SIG-M5 treated with dmso at 0.1 percent for 504 hours (cell line): ENCODE results near the gene FGF10.

ENCODE experiments used
- DNase-seq: peaks from one replicate; lab custom pipeline; 2025; ENCODE audit not compliant: unreplicated experiment; lab: John Stamatoyannopoulos, UW

The FGF10 gene

GRCh38 chr5:44358421-44358820 is 30.8 kb downstream of the FGF10 start:
- DNase-seq = no peak

GRCh38 chr5:44356231-44356630 is 33.0 kb downstream of the FGF10 start:
- DNase-seq = no peak

- DNase-seq = no peak
Measured at GRCh38 chr5:44345871-44346270, 43.3 kb downstream of the FGF10 start.

DNA sequence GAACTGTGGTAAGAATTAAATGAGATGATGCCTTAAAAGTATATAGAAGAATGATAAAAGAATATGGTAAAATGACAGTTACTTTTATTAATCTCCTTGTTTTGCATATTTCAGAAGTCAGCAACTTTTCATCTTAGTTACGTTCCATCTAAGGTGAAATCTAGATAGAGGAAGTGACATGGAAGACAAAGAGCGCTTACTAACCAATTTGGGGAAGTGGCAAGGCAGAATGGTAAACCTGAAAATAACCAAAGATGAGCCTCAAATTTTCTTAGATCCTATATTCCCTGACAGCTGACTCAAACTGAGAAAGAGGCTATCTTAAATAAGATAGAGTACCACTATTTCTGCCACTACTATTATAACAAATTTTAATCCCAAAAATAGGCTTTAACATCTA is 52.5 kb downstream of the FGF10 start:
- peak; percentile 18 for DNase-seq

- DNase-seq = no peak
Measured at GRCh38 chr5:44334622-44335021, 54.6 kb downstream of the FGF10 start.

DNA sequence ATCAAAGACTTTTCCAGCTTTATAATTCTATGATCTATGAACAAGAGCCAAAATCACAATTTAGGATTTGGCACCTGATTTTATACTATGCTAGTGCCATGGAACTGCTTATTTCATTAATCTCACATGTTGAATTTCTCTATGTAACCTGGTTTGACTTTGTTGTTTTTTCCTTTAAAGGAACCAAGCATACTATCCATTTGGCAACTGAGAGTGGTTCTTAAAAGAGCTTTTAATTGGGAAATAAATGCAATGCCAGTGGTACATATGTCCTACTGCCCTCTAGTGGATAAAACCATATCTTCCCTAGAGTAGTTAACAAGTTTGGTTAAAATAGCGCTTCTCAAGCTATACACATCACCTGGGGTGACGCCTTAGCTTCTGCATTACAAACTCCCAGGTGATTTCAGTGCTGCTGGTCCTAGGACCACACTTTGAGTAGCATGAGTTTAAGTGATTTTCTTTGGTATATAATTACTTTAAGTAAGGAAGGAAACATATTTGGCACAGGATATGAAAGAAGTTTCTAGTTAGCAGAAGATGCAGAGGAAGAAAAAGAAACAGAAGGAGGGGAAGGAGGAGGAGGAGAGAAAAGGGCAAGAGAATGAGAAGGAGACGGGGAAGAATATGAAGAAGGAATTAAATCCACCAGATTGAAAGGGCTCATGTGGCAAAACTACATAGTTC is 56.8 kb downstream of the FGF10 start:
- DNase-seq = peak; percentile 63

DNA sequence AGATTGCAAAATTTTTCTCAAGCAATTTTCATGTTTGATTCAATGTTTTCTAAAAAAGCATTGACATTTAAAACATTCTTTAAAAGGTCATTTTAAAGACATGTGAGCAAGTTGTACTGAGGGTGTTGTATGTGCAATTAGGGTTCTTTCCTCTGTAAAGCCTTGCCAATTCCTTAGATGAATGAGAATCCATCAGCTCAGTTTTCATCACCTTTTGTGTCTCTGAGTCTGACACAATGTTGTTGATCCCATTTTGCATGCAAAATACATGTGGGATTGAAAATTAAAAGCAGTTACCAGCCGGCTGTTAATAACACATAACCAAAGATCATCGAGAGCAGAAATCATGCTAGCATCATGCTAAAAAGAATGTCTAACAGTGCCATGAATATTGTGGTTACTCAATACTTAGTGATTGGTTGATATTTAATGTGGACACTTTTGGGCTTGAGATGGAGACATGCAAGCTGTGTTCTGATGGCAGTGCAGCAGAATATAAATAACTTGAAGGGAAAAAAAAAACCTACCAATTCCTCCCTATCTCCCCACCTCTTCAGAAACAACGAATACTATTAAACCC is 57.7 kb downstream of the FGF10 start:
- DNase-seq = no peak

DNA sequence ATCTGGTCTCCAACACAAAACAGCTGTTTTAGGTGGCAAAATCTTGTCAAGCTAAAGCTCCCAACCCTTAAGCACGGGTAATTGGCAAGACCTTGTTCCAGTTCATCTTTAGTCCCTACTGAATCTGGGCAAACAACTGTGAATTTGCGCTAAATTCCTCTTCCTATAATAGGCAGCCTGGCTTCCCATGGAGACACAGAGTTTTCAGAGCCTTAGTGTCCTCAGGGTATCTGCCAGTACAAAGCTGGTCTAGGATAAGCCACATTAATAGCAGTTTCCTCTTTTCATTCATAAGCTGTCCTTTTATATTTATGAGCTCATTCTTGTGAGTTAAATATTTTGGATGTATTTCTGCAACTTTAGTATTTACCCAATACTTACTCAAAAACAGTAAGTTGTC is 59.5 kb downstream of the FGF10 start:
- DNase-seq = no peak

GRCh38 chr5:44321144-44321725 is 68.0 kb downstream of the FGF10 start:
- no peak for DNase-seq

DNA sequence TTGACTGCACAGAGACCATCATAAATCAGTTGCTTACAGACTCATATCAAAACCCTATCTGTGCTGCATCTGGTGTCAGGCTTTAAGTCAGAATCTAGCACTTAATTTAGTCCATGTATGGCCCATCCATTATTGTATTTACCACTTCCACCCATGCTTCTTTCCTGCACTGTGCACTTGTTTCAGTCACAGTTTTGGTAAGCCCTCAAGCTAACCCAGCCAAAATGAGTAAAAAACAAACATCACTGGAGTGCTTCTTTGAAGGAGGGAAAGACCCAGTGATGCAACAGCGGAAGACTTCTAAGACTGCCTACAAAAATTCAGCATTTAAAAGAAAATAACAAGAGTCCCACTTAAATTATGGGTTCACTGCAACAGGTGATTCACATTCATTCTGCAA is 69.0 kb downstream of the FGF10 start:
- no peak for DNase-seq

DNA sequence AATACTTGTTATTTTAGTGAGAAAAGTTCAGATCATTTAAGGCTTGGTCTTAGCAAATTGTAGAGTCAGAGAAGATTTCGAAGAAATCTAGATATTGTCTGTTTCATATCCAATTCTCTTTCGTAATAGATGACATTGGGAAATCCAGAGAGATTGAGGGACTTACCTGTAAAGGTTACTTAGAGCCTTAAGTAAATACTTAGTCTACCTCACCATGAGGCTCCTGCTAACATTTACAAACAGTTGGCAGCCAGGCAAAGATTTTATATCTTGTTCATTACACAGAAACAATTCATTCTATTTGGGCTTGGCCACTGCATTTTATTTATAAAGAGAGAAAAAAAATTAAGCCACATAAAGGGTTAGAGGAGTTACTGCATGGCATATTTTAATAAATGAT is 70.3 kb downstream of the FGF10 start:
- no peak for DNase-seq

GRCh38 chr5:44312374-44312773 is 76.8 kb downstream of the FGF10 start:
- DNase-seq = no peak

DNA sequence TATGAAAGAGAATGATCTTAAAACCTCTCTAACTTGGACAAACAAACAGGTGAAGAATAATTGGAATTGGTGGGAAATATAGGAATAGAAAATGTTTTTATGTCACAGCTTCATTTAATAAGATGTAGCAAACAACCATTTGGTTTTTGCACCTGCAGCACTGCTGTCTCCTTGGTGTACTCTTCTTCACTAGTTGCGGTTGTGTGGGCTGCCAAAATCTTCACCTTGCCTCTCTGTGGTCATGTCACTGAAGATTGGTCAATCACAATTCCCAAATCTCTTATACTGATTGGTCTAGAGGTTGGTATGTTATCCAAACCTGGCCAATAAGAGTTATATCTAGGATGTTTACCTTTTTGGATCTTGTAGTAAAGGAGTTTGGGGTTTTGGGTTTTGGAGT is 88.7 kb downstream of the FGF10 start:
- DNase-seq = no peak

GRCh38 chr5:44299394-44299793 is 89.8 kb downstream of the FGF10 start:
- no peak for DNase-seq

- no peak for DNase-seq
Measured at GRCh38 chr5:44294516-44294915, 94.7 kb downstream of the FGF10 start.

DNA sequence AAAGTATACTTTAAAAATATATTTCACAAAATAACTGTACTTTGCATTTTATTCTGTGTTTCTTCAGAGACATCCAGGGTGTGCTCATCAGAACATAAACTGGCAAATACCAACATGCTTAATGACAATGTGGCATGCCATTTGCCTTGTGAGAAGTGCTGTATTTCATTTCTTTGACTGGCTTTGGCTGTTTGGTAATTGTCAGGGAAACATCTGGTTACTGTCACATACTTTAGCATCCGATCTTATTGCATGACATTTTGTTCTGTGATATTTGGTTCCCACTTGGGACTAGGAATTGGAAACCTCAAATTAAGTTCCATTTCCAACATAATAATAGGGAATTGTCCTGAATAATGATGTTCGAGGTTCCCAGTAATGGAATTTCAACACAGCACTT is 96.5 kb downstream of the FGF10 start:
- DNase-seq = no peak

GRCh38 chr5:44278469-44278868 is 110.8 kb downstream of the FGF10 start:
- DNase-seq = no peak

GRCh38 chr5:44275908-44276307 is 113.3 kb downstream of the FGF10 start:
- no peak for DNase-seq

GRCh38 chr5:44275329-44275728 is 113.9 kb downstream of the FGF10 start:
- DNase-seq = no peak

GRCh38 chr5:44267909-44268308 is 121.3 kb downstream of the FGF10 start:
- DNase-seq = no peak

GRCh38 chr5:44266882-44267576 is 122.2 kb downstream of the FGF10 start:
- no peak for DNase-seq

- DNase-seq = no peak
Measured at GRCh38 chr5:44265713-44266112, 123.5 kb downstream of the FGF10 start.
